ENCODE data around the gene SLC16A6. TPM values are rescaled to one million over a fixed set of nuclear protein-coding genes. Genes with fewer than 3 reads are reported as not detected.
"Not testable (repeated sequence)": the region's sequence is repeated elsewhere in the genome, so short reads cannot be mapped to it uniquely, and the experiment has no call there.

Gene SLC16A6
- total and polyA plus RNA-seq, 12 donors, result 0.47 to 83.0 (median 2.5) TPM

DNA sequence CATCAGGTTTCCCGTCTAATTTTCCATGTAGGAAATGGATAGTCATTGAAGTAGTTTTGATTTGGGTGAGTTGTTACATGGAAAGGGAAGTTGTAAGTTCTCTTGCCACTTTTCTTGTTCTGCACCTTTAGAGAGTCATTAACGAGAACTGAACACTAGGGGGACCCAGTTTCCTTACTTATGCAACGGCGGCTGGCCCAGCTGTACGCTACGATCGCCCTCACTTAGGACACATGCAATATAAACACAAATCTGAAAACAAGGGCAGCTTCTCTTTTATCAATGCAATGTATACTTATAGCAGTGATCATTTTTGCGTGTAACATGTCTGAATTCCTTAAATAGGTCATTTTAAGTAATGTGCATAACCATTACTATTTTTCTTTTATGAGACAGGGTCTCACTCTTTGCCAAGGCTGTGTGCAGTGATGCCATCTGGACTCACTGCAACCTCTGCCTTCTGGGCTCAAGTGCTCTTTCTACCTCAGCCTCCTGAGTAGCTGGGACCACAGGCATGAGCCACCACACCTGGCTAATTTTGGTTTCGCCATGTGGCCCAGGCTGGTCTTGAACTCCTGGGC, 27.7 kb downstream of the SLC16A6 start:
- intact Hi-C loops (cut with DNase I), result loop anchor here (5.0 to 10.0 kb wide), 3 partner anchors 134 to 199 kb away; no protein-coding TSS in a partner anchor
- TF ChIP-seq, protein P1, sequence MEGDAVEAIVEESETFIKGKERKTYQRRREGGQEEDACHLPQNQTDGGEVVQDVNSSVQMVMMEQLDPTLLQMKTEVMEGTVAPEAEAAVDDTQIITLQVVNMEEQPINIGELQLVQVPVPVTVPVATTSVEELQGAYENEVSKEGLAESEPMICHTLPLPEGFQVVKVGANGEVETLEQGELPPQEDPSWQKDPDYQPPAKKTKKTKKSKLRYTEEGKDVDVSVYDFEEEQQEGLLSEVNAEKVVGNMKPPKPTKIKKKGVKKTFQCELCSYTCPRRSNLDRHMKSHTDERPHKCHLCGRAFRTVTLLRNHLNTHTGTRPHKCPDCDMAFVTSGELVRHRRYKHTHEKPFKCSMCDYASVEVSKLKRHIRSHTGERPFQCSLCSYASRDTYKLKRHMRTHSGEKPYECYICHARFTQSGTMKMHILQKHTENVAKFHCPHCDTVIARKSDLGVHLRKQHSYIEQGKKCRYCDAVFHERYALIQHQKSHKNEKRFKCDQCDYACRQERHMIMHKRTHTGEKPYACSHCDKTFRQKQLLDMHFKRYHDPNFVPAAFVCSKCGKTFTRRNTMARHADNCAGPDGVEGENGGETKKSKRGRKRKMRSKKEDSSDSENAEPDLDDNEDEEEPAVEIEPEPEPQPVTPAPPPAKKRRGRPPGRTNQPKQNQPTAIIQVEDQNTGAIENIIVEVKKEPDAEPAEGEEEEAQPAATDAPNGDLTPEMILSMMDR (IDR thresholded peaks at IDR 0.05), result peak; percentile 19 to 70 (median 58)
- not testable (repeated sequence) for H3K36me3 ChIP-seq (replicated peaks in 1 of 2); H3K4me1 ChIP-seq (replicated peaks in 1 of 2); H3K4me3 ChIP-seq; H3K9me3 ChIP-seq (replicated peaks in 1 of 3); H3K27me3 ChIP-seq; H3K27ac ChIP-seq
- WGBS, 4 donors, result 10 to 12% (median 12%) methylated on average over 9 of the region's 9 CpGs
- DNase-seq, result peak in 3 of 7 donors; percentile 25 to 53 (median 27)

DNA sequence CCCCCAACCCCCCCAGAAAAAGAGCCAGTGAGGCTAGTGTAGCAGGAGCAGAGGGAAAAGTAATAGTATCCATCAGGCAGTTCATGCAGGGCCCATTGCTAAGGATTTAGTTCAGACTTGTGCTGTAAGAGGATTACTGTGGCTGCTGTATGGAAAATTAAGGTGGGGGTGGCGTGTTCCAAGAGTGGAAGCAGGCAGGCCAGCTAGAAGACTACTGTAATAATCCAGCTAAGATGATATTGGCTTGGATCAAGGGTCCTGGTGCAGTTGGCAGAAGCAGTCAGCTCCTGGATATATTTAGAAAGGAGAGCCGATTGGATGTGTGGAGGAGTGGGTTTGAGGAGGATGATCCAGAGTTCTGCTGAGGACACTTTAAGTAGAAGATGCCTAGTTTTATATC, 28.5 kb downstream of the SLC16A6 start:
- not testable (repeated sequence) for H3K4me1 ChIP-seq (replicated peaks in 1 of 2); H3K36me3 ChIP-seq (replicated peaks in 1 of 2); DNase-seq; H3K27ac ChIP-seq; H3K4me3 ChIP-seq; H3K9me3 ChIP-seq (replicated peaks in 1 of 3); H3K27me3 ChIP-seq
- intact Hi-C loops (cut with DNase I), result loop anchor here (5.0 to 10.0 kb wide), 3 partner anchors 135 to 200 kb away; no protein-coding TSS in a partner anchor
- WGBS, 4 donors, result 50 to 67% (median 58%) methylated on average over 2 of the region's 2 CpGs

DNA sequence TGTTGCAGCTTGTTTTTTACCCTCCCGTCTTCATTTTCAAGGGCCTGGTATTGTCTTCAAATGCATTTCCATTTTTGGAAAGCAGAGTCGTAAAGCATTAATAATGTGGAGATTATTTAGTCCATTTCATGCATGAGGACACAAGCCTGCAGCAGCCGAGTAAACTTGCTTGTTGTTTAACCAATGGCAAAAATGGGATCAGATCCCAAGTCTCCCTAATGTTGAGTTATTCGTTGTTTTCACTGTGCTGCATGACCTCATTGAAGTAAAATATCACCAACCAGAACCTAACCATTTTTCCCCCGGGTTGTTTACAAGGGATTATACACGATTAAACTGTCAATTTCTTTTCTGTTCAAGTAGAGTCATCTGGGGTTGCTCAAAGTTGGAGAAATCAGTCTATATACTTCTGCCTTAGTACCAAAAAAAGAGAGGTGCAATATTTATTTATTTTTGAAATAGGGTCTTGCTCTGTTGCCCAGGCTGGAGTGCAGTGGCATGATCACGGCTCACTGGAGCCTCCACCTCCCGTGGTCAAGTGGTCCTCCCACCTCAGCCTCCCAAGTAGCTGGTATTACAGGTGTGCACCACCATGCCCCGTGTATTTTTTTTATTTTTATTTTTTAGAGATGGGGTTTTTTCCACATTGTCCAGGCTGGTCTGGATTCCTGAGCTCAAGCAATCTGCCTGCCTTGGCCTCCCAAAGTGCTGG, 30.7 kb downstream of the SLC16A6 start:
- TF ChIP-seq, protein P1 (IDR thresholded peaks at IDR 0.05), result no peak
- TF ChIP-seq POLR2A (IDR thresholded peaks at IDR 0.05), result no peak
- Histone ChIP-seq H3K27me3 (no peaks in the 10 kb centered on the region), H3K4me3 (no peak overlapping the region), H3K27ac (no peak overlapping the region), H3K4me1 (replicated peaks in 1 of 2) (peaks cover 0 to 12% of the 10 kb centered on the region in 2 donors), H3K9me3 (replicated peaks in 1 of 3) (no peaks in the 10 kb centered on the region), H3K36me3 (replicated peaks in 1 of 2) (peaks cover 0 to 13% of the 10 kb centered on the region in 2 donors)
- no peak for DNase-seq
- 88 to 95% (median 91%) methylated on average over 8 to 9 of the region's 9 CpGs for WGBS, 4 donors
- intact Hi-C loops (cut with DNase I), result loop anchor here (5.0 to 10.0 kb wide), 3 partner anchors 137 to 202 kb away; no protein-coding TSS in a partner anchor

GRCh38 chr17:68259648-68259951, 31.3 kb downstream of the SLC16A6 start:
- 79 to 82% (median 80%) methylated on average over 2 to 3 of the region's 3 CpGs for WGBS, 4 donors
- DNase-seq; H3K27me3 ChIP-seq; H3K9me3 ChIP-seq (replicated peaks in 1 of 3); intact Hi-C loops (cut with DNase I); H3K4me3 ChIP-seq: not testable (repeated sequence)
- peak overlapping the region in 2 of 5 donors; percentile 62 to 63 for H3K27ac ChIP-seq
- H3K4me1 ChIP-seq (replicated peaks in 1 of 2), result peaks cover 0 to 12% of the 10 kb centered on the region in 2 donors
- H3K36me3 ChIP-seq (replicated peaks in 1 of 2), result peaks cover 0 to 15% of the 10 kb centered on the region in 2 donors

GRCh38 chr17:68258890-68259647, 31.9 kb downstream of the SLC16A6 start:
- H3K27me3 ChIP-seq; H3K4me3 ChIP-seq; intact Hi-C loops (cut with DNase I); H3K9me3 ChIP-seq (replicated peaks in 1 of 3): not testable (repeated sequence)
- H3K27ac ChIP-seq, result peak overlapping the region in 2 of 5 donors; percentile 62 to 63
- peaks cover 0 to 21% of the 10 kb centered on the region in 2 donors for H3K36me3 ChIP-seq (replicated peaks in 1 of 2)
- TF ChIP-seq POLR2A (IDR thresholded peaks at IDR 0.05), result peak in 1 of 2 donors; percentile 27
- H3K4me1 ChIP-seq (replicated peaks in 1 of 2), result peaks cover 0 to 12% of the 10 kb centered on the region in 2 donors
- WGBS, 4 donors, result 18 to 35% (median 30%) methylated on average over 15 to 41 of the region's 44 CpGs
- DNase-seq, result peak in 4 of 7 donors; percentile 45 to 71 (median 56)

All from adrenal gland (tissue), 12 donors.